ENCODE results near the gene APOL2. TPM values are rescaled to one million over a fixed set of nuclear protein-coding genes. Genes with fewer than 3 reads are reported as not detected.
"Not testable (repeated sequence)": the region's sequence is repeated elsewhere in the genome, so short reads cannot be mapped to it uniquely, and the experiment has no call there.

APOL2 gene
- polyA plus RNA-seq, 1 donor (not counting 4 experiments of a cell fraction or from before 2014, with no cell fraction given) = 8.9 TPM

DNA sequence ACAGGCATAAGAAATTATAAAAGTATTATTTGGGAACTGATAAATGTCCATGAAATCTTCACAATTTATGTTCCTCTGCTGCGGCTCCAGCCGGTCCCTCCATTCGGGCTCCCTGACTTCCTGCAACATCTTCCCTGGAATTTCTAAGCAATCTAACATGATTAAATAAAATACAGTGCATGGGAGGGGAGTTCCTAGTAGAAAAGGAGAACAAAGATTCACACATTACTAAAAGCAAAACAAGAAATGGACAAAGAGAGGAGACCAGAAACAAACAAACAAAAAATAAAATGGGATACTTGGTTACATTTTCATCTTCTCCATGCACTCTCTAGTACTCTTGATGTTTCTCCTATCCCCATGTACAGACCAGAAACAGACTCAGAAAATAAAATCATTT lies 29.1 kb downstream of the APOL2 start:
- H3K27ac ChIP-seq (ENCODE audit: control insufficient read depth, insufficient read depth, low read length) = no peak overlapping the region
- no peaks in the 10 kb centered on the region for H4K20me1 ChIP-seq (ENCODE audit: control insufficient read depth, extremely low read depth, insufficient read depth, low read length)
- H3K9me1 ChIP-seq (ENCODE audit: control insufficient read depth, extremely low read depth, insufficient read depth, low read length) = no peaks in the 10 kb centered on the region
- FAIRE-seq (no peak), DNase-seq (ENCODE audit: low read depth, low spot score) (no peak)
- H3K79me2 ChIP-seq (ENCODE audit: control insufficient read depth, insufficient read depth, low read length) = no peaks in the 10 kb centered on the region
- dilution Hi-C loops (cut with MboI; ENCODE audit: extremely low pct_ligation_motif_present, low sequenced_read_pairs) = no loop called here
- no peak overlapping the region for H3K4me2 ChIP-seq (ENCODE audit: control insufficient read depth, extremely low read depth, insufficient read depth, low read depth, low read length)
- H3K36me3 ChIP-seq (ENCODE audit: control insufficient read depth in 2 of 2, extremely low read depth in 1 of 2, insufficient read depth in 2 of 2, low read length in 2 of 2) = no peaks in the 10 kb centered on the region
- H2AFZ ChIP-seq (ENCODE audit: control insufficient read depth, low read length) = no peak overlapping the region
- TF ChIP-seq EZH2 (IDR thresholded peaks at IDR 0.05; ENCODE audit: low read length) (no peak), CTCF (optimal IDR thresholded peaks at IDR 0.05 in 1 of 3, IDR thresholded peaks at IDR 0.05 in 1 of 3, conservative IDR thresholded peaks at IDR 0.05 in 1 of 3; ENCODE audit: extremely low read depth in 1 of 3, insufficient read depth in 2 of 3, low read length in 3 of 3) (no peak)
- peaks cover 19% of the 10 kb centered on the region for H3K27me3 ChIP-seq (ENCODE audit: control insufficient read depth, extremely low read depth, insufficient read depth, low read length)
- no peak overlapping the region for H3K4me3 ChIP-seq (ENCODE audit: control insufficient read depth in 2 of 3, extremely low read depth in 1 of 3, insufficient read depth in 2 of 3, low read depth in 1 of 3, low read length in 3 of 3)
- no peak overlapping the region for H3K9ac ChIP-seq (ENCODE audit: control insufficient read depth, extremely low read depth, insufficient read depth, low read length)
- no peaks in the 10 kb centered on the region for H3K4me1 ChIP-seq (ENCODE audit: control insufficient read depth, extremely low read depth, insufficient read depth, low read length)
- H3K9me3 ChIP-seq (ENCODE audit: control insufficient read depth, low read depth, low read length) = no peaks in the 10 kb centered on the region

- H3K9me3 ChIP-seq (ENCODE audit: control insufficient read depth, low read depth, low read length); H2AFZ ChIP-seq (ENCODE audit: control insufficient read depth, low read length); H4K20me1 ChIP-seq (ENCODE audit: control insufficient read depth, extremely low read depth, insufficient read depth, low read length); H3K9me1 ChIP-seq (ENCODE audit: control insufficient read depth, extremely low read depth, insufficient read depth, low read length); dilution Hi-C loops (cut with MboI; ENCODE audit: extremely low pct_ligation_motif_present, low sequenced_read_pairs); FAIRE-seq; H3K4me2 ChIP-seq (ENCODE audit: control insufficient read depth, extremely low read depth, insufficient read depth, low read depth, low read length); H3K79me2 ChIP-seq (ENCODE audit: control insufficient read depth, insufficient read depth, low read length); H3K27ac ChIP-seq (ENCODE audit: control insufficient read depth, insufficient read depth, low read length); DNase-seq (ENCODE audit: low read depth, low spot score); H3K9ac ChIP-seq (ENCODE audit: control insufficient read depth, extremely low read depth, insufficient read depth, low read length); H3K36me3 ChIP-seq (ENCODE audit: control insufficient read depth in 2 of 2, extremely low read depth in 1 of 2, insufficient read depth in 2 of 2, low read length in 2 of 2); H3K4me1 ChIP-seq (ENCODE audit: control insufficient read depth, extremely low read depth, insufficient read depth, low read length); H3K4me3 ChIP-seq (ENCODE audit: control insufficient read depth in 2 of 3, extremely low read depth in 1 of 3, insufficient read depth in 2 of 3, low read depth in 1 of 3, low read length in 3 of 3): not testable (repeated sequence)
- peaks cover 15% of the 10 kb centered on the region for H3K27me3 ChIP-seq (ENCODE audit: control insufficient read depth, extremely low read depth, insufficient read depth, low read length)
These were observed 29.8 kb downstream of the APOL2 start for GRCh38 chr22:36209488-36209908.

- no peak for DNase-seq (ENCODE audit: low read depth, low spot score)
- dilution Hi-C loops (cut with MboI; ENCODE audit: extremely low pct_ligation_motif_present, low sequenced_read_pairs) = no loop called here
- Histone ChIP-seq H3K9me1 (ENCODE audit: control insufficient read depth, extremely low read depth, insufficient read depth, low read length) (no peaks in the 10 kb centered on the region), H3K4me2 (ENCODE audit: control insufficient read depth, extremely low read depth, insufficient read depth, low read depth, low read length) (no peak overlapping the region), H3K27me3 (ENCODE audit: control insufficient read depth, extremely low read depth, insufficient read depth, low read length) (peaks cover 15% of the 10 kb centered on the region), H2AFZ (ENCODE audit: control insufficient read depth, low read length) (no peak overlapping the region), H3K9ac (ENCODE audit: control insufficient read depth, extremely low read depth, insufficient read depth, low read length) (no peak overlapping the region), H4K20me1 (ENCODE audit: control insufficient read depth, extremely low read depth, insufficient read depth, low read length) (no peaks in the 10 kb centered on the region), H3K9me3 (ENCODE audit: control insufficient read depth, low read depth, low read length) (no peaks in the 10 kb centered on the region), H3K27ac (ENCODE audit: control insufficient read depth, insufficient read depth, low read length) (no peak overlapping the region), H3K4me3 (ENCODE audit: control insufficient read depth in 2 of 3, extremely low read depth in 1 of 3, insufficient read depth in 2 of 3, low read depth in 1 of 3, low read length in 3 of 3) (no peak overlapping the region), H3K4me1 (ENCODE audit: control insufficient read depth, extremely low read depth, insufficient read depth, low read length) (no peaks in the 10 kb centered on the region), H3K79me2 (ENCODE audit: control insufficient read depth, insufficient read depth, low read length) (no peaks in the 10 kb centered on the region), H3K36me3 (ENCODE audit: control insufficient read depth in 2 of 2, extremely low read depth in 1 of 2, insufficient read depth in 2 of 2, low read length in 2 of 2) (no peaks in the 10 kb centered on the region)
- TF ChIP-seq EZH2 (IDR thresholded peaks at IDR 0.05; ENCODE audit: low read length) (no peak), CTCF (optimal IDR thresholded peaks at IDR 0.05 in 1 of 3, IDR thresholded peaks at IDR 0.05 in 1 of 3, conservative IDR thresholded peaks at IDR 0.05 in 1 of 3; ENCODE audit: extremely low read depth in 1 of 3, insufficient read depth in 2 of 3, low read length in 3 of 3) (no peak)
- no peak for FAIRE-seq
These were observed 30.4 kb downstream of the APOL2 start for GRCh38 chr22:36208914-36209313.

Data from keratinocyte (primary cell).